HG03378 (cell line): Measurements from ENCODE around the gene CRACR2B.

Experiments
- ATAC-seq: cut with Tn5 transposase; IDR thresholded peaks from one replicate; pipeline ENCODE4 v1.9.1; 2021; ENCODE audit warnings: mild to moderate bottlenecking, moderate library complexity; ENCODE audit not compliant: unreplicated experiment

The CRACR2B gene

DNA sequence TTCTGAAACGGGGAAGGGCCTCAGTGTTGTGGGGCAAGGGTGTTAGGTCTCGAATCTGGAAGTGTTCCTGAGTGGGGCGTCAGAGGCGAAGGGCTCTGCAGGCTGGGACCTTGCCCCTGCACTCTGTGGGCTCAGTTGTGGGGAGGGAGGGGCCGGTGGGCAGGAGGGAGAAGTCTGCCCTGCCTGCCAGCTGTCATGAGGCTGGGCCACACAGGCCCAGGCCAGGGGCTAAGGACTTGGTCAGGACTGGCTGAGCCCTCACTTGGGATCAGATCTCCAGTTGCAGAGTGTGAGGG is at the start of gene CRACR2B:
Gene CRACR2B (plus strand): TSS at position 23 of the 296 bp plus-strand sequence. CDS start 689 bp downstream, outside the sequence.
- no peak for ATAC-seq

DNA sequence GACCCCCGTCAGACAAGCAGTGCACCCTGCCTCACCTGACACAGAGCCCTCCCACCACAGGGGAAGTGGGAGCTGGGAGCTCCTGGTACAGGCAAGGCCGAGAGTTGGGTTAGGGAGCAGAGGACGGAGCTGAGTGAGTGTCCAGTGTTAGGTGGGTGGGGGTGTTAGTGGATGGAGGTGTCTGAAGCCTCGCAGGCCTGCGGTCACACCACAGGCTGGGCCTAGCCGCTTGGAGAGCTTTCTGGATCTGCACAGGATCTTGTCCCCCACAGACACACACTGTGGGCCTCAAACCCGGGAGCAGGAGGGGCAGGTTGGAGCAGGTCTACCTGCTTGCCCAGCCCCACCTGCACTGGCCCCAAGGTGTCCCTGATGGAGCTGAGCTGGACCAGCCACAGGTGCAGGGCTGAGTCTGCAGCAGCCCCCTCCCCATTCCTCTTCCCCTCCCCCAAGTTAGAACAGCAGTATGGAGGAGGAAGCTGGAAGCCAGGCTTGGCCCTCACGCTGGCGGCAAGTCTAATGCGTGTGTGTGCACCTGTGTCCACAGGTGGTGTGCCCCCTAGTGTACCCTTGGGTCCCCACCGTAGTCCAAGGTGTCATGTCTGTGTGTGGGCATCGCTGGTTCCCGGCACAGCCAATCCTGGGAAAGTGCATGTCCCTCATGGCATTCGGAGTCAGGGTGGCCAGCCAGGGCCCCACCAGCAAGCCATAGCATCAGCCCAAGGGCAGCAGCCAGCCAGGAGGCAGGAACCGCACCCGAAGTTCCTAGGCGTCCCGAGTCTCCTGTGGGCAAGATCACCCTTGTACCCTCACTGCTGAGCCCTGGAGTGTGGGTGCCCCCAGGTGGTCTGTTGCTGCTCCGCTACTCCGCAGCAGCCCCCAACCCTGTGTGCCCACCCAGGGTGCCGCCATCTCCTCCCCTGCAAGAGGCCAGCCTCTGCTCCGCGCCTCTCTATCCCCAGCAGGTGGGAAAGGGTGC is 48.5 kb upstream of the CRACR2B start:
- ATAC-seq: no peak

DNA sequence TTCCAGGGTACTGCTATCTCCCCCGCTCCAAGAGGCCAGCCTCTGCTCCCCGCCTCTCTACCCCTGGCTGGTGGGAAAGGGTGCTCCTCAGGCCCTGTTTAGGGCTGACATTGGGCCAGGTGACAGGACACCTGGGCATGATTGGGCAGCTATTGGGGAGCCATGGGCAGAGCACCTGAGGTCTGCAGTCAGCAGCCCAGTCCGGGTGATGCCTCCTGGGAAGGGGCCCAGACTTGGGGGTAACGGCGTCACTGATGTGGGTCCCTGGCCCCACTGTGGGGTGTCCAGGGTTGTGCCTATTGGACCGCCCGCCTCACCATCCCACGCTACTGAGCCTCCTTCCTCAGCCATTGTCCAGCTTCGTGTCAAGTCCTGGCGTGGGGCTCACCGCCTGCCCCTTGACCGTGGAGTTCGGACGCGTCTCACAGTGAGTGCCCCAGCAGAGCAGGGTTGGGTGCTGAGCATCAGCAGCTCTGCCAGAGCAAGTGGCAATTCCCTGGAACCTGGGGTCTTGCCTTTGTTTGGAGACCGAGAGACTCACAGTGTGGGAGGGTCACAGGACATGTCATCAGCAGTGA is 47.7 kb upstream of the CRACR2B start:
- no peak for ATAC-seq

DNA sequence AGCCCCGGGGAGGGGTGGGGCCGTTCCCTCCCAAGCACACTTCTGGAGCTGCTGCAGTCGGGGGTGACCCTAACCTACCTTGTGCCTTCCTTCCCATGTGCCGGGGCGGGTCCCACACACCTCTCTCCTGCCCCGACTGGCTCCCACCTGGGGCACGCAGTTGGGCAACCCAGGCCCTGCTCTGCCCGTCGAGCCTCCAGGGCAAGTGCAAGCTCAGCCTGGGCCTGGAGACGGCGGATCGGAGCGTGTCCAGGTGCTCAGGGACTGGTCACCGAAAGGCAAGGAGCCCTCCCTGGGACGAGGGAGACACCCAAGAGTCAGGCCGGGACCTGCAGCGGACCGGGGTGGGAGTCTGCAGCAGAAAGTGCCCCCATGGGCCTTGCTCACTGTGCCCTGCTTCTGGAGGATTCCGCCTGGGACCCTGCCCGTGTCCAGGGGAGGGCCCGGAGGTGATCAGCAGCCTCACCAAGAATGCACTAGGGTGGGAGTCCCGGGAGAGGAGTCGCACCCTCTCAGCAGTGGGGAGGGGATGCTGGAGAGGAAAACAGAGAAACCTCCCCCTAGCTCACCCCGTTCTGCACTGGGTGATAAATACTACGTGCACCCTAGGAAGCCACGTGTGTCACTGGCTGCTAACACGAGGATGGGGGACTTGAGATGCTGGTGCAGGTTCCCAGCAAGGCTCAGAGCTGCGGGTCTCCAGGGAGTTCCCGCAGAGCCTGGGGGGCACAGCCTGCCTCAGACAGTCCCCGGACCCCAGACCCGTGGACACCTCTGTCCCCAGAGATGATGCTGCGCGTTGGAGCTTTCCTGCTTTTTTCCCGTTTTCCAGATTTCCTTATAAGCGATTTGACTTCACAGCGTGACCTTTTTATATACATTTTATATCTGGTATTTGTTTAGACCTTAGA is 45.2 kb upstream of the CRACR2B start:
- ATAC-seq: no peak

DNA sequence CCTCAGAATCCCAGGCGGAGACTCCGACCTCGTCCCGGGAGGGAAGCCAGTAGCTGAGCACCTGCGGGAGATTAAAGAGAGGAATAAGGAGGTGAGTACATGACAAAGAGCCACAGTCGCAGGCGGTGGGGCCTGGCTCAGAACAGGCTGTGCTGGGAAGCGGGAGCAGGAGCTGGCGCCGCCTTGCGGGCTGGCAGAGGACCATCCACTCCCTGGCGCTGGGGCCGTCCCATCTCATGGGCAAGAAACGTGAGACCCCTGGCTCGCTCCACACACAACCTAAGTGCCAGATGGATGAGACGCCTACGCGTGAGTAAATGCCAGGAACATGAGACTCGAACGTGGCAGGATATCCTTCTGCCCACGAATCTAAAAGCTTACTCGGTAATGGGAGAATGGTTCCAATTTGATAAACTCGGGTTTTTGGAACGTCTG is 44.1 kb upstream of the CRACR2B start:
- no peak for ATAC-seq

DNA sequence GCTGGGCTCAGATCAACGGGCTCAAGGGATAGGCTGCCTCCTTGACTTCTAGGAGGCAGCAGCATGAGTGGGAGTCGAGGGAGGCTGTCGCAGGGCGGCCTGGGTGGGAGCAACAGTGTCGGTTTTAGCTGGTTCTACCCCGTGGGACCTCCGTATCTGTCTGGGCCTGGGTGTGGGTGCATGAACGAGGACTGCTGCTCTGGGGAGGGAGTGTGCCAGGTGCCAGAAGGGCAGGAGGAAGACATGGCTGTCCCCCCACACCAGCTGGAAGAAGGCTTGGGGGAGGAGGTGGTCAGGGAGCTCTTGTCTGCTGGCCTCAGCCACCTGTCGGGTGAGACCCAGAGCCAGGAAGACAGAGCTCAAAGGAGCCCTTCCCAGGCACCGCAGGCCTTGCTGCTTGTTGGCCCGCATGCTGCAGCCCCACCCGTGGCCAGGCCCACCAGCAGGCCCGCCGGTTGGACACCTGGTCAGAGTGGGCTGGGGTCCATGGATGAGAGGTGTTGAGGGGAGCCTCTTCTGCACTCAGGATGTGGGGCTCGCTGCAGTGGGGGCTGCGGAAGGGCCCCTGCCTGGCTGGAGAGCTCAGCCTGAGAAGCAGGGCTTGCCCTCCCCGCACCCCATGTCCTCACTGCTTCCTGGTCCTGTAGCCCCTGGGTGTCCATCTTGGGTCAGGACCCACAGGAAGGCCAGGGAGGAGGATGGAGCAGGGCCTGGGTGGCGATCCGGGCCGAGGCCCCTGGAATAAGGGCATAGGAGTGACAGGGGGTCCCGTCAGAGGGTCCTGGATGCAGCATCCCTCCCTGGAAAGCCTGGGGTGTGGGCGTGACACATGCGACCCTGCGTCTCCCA is 41.3 kb upstream of the CRACR2B start:
- no peak for ATAC-seq

DNA sequence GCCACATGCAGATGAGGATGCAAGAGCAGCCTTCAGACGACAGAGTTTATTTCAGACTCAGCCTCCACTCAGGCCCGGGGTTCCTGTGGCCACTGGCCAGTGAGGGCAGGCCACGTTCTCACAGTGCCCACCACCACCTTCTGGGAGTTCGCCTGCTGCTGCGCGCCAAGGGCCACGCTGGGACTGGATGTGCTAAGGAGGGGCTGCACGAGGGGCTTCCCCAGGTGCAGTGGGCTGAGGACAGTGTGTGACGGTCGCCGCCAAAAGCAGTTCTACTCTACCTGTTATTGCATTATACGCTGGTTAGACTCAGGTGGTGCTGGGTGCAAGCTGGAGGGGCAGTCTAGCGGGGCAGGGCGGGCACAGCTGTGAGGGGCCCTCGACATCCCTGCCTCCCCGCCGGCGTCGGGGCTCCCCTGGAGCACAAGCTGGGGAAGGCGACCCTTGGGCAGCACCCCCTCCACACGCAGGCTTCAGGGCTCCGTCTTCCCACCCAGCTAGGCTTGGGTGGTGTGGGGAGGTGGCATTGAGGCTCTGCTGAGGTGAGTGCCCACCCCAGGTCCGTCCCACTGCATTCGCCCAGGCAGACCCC is 40.5 kb upstream of the CRACR2B start:
- ATAC-seq: no peak

DNA sequence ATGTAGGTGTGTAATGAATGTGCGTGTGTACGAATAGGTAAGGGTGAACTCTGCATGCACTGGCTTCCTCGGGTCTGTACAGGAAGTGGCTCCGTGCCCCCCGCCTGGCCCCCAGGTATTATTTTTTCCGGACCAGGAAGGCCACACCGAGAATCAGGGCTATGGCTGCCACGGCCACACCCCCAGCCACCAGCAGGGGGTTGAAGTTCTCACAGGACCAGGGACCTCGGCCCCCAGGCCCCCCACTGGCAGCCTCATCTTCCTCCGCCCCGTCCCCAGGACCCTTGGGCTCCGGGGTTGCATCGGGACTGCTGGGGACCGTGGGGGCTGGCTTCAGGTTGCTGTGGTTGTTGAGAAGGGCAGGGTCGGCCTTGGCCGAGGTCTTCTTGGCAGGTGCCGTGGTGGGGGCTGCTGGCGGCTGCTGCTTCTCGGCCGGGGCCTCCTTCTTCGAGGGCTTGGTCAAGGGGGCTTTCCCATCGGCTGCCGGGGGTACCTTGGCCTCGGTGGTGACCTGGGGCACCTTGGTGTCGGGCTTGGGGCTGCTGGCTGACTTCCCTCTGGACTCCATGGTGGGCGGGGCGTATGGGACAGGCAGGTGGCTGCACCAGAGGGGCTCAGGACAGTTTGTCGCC is 39.6 kb upstream of the CRACR2B start:
- ATAC-seq: no peak

DNA sequence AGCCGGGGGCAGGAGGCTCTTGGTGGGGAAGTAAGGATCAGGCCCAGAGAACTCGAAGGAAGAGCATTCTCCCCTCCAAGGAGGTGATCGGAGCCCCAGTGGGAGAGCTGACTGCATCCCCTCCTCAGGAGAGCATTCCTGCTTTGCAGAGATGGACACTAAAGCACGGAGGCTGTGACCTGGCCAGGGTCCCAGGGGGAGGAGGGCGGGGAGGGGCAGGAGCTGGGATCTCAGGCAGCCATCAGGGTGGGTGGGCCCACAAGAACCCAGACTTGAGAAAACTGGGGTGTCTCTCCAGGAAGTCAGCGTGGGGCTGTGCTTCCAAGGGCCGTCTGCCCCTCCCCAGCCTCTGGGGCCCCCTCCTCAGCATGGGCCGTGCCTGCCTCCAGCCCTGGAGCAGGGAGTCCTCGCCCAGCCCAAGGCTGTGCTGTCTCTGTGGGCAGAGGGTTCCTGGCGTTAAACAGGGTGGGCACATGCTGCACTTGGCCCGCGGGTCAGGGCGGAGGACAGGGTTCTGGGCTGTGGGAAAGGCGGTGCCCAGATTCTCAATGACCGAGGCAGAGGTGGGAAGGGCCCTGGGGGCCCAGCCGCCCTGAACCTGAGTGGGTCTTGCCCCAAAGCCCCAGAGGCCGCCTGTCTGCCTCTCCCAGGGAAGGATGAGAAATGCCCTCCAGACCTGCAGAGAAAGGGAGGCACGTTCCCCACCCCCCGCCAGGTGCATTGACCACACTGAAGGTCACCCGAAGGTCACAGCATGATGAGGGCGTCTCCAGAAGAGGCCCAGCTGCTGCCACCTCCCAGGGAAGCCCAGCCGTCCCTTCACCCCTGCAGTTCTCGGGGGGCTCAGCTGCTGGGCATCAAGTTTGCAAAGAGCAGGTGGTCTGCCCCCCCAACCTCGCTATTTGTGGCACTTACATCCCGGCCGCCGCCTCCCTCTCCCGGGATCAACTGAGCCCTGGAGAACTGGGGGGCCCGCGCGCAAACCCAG is 38.5 kb upstream of the CRACR2B start:
- ATAC-seq: no peak

DNA sequence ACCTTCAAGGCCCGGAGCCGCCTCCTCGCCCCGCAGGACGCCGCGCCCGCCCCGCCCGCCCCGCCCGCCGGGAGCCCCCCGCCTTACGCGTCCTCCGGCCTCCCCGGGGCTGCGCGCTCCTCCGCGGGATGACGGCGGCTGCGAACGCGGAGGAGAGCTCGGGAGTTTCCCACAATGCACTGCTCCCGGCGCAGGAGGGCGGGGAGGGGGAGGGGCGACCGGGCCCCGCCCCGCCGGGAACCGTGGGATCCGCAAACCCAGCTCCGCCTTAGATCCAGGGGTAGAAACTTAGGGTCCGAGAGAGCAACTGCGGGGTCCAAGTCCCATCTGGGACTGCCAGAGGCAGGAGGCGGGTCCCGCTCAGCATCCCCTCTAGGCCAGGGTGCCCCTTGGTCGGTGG is 37.8 kb upstream of the CRACR2B start, which contains the start of gene CEND1:
Gene CEND1 (minus strand): TSS at position 148 of the 400 bp plus-strand sequence. CDS start 1,514 bp downstream, outside the sequence.
- no peak for ATAC-seq

DNA sequence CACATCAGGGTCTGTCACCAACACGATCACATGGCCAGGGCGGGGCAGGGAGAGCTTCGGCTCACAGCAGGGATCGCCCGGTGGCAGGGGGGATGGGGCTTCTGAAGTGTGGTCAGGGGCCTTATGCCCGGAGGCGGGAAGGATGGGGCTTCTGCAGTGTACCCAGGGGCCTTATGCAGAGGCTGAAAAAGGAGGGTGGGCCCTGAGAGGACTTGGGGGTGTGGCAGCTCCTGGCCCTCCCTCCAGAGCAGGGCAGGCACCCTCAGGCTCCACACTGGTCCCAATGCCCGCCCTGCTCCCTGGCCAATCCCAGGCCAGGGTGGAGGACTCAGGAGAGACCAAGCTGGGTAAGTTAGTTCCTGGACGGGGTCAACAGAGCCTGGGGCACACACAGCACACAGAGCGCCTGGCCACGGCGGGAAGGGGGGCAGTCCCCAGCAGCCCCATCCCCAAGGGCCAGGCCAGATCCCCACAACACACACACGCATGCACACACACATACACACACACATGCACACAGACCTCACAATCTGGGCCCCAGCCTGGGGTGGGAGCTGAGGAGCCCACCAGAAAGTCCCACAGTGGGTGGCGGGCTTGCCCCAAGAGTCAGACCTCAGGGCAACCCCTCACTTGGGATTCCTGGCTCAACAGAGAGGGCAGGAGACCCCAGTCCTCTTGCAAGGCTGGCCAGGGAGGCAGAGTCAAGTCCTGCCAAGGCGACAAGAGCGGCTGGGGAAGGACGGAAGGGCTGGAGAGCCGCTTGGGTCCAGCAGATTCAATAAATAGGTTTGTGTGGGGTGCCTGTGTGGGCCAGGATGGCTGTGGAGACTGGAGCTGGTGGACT is 36.8 kb upstream of the CRACR2B start:
- ATAC-seq: no peak

DNA sequence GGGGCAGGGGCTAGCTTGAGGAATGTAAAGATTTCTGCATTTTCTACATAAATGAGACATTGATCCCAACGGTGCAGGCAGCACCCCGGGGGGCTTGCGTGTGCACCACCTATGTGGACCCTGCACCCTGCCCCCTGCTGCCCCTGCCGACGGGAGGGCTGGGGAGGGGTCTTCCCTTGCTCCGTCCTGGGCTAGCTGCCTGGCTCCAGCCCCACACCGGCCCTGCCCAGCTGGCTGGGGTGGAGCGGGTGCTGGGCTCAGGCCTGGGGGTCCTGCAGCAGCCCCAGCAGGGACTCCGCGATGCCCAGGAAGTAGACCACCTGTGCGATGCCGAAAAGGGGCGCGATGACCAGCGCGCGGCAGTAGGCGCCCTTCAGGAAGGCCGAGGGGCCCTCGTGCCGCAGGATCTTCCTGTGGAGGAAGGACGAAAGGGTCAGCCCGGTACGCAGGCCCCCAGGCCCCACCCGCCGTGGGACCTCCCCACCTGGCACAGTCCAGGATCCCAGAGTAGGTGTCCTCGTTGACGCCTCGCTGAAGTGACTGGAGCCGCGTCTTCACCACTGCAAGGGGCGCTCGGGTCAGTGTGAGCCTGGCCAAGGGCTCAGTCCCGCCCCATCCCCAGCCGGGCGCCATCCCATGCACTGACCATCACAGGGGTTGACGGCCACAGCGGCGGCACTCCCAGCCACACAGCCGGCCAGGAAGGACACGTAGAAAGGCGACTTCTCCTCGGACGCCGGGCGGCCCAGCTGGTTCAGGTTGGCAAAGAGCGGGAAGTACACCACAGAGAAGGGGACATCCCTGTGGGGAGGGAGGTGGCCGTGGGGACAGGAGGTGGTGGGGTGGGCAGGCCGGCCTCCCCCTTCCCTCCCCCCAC is 35.8 kb upstream of the CRACR2B start:
- ATAC-seq: no peak

DNA sequence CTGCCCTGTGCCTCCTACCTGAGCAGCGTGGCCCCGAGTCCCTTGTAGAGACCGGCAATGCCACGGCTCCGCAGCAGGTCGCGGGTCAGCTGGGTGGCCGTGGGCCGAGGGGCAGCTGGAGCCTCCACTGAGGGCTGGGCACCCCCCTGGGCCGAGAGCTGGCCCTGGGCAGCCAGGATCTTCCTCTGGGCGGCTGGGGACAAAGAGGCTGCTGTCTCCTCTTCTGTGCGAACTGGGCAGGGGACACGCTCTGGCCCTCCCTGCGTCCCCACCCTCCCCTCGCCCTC is 35.2 kb upstream of the CRACR2B start:
- ATAC-seq: no peak

DNA sequence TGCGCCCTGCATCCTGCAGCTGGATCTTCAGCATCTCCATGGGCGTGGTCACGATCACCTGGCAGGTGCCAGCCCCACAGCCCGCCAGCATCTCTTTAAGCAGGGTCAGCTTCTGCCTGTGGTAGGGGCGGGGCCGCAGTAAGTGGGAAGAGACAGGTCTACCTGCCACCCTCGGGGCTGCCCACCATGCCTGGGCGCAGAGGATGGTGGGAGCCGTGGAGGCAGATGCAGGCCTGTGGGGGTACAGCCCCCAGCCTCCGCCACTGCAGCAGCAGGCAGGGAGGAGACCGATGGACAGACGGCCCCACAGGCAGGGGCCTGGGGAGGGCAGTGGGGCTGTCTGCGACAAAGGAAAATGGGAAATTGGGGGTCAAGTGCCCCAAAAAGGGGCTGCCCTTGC is 34.8 kb upstream of the CRACR2B start:
- ATAC-seq: no peak

DNA sequence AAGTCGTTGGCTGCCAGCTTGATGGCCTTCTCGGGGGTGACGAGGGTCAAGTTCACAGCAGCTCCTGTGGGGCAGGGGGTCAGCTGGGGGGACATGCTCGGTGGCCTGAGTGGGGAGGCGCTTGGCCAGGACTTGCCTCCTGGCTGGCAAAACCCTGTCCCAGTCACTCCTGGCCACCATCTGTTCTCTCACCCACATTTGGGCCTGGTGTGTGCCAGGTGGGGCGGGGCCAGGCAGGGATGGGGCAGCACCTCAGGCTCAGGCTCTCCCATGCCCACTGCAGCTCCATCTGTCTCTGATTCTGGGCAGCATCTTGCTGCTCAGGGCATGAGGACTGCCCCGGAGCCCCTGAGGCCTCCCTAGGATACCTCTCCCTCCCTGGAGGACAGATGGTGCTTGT is 34.2 kb upstream of the CRACR2B start:
- no peak for ATAC-seq

DNA sequence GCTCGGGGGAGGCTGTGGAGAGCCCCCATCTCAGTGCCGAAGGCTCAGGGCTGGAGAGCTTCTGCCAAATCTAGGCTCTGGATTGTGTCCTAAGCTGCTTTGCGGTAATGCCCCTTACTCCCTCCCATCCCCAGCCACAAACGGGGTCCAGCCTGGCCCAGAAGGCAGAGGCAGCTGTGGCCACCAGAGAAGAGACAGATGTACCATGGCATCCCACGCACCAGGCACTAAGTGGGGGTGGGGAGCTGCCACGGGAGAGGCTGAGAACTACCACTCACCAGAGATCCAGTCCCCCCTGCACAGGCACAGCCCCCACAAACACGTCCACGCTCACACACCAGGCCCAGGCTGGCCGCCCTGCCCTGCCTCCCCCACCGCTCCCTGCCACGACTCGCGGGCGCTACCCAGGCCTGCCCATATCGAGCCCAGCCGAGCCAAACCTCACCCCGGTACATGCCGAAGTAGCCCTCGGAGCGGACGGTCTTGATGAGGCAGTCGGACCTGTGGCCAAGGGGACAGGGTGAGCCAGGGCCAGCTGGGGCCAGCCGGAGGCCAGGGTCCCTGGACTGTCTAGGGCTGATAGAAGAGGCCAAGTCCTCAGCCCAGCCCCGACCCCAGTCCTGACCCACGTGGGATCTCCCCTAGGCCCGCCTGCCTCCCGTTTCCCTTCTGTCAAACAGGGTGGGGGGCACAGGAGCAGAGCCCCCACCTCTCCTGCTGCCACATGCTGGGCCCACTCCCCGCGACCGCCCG is 33.5 kb upstream of the CRACR2B start:
- ATAC-seq: no peak
